Measurements from ENCODE around the gene FLOT1.

Gene FLOT1

GRCh38 chr6:30742316-30743098 is at the start of gene FLOT1:
FLOT1 (minus strand) TSS chr6:30742687; CDS start chr6:30742189, 498 bp downstream.
- peak; percentile 71 to 75 for ATAC-seq

DNA sequence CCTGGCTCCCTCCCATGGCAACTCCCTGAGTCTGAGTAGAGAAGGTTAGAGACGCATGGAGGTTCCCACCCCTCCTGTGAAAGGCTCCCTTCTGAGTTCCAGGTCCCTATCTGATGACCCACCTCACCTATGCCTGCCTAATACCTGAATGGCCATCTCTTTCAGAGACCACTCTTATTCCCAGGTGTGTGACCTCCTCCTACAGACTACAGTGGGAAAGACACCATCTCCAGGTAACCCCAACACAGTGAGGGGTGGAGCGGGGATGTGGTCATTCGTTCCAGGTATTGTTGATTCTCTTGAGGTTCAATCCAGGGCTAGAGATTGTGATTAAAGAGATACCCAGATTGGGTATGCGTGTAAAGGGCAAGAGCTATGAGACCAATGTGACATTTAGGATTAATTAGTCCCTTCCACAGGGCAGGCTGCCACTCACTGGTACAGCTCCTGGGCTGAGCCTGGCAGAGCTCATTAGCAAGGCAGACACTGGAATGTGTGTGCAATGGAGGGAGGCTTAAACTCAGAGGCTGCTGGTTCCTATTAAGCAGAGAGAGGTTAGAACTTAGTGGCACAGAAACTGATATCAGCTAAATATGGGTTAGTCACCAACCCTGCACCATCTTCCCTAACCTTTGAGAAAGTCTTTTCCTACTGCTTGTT is 48.4 kb upstream of the FLOT1 start:
- no peak for ATAC-seq

GRCh38 chr6:30789606-30790005 is 47.1 kb upstream of the FLOT1 start:
- no peak for ATAC-seq

DNA sequence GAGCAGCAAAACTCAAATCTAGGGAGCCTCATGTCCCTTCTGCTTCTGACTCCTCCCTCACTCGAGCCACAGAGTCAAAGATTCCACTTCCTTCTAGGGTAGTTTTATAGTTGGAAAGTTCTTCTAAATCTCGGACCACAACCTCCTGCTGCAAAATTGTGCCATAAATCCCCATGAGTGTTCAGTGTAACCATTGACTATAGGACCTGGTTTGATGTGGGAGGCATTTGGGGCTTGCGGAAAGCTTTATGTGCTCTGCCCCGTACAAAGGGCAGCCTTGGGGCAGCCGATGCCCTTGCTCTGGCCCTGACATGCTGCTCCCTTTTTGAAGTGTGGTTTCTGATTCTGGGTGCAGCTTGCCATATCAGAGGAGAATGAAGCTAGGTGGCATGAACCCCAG is 45.5 kb upstream of the FLOT1 start:
- ATAC-seq = no peak

GRCh38 chr6:30782425-30783014 is 40.0 kb upstream of the FLOT1 start:
- ATAC-seq = no peak

- ATAC-seq = peak in 1 of 2 donors; percentile 22
Measured at GRCh38 chr6:30781743-30782424, 39.4 kb upstream of the FLOT1 start.

GRCh38 chr6:30781395-30781742 is 38.9 kb upstream of the FLOT1 start:
- no peak for ATAC-seq

- ATAC-seq = no peak
Measured at GRCh38 chr6:30780642-30780920, 38.1 kb upstream of the FLOT1 start.

DNA sequence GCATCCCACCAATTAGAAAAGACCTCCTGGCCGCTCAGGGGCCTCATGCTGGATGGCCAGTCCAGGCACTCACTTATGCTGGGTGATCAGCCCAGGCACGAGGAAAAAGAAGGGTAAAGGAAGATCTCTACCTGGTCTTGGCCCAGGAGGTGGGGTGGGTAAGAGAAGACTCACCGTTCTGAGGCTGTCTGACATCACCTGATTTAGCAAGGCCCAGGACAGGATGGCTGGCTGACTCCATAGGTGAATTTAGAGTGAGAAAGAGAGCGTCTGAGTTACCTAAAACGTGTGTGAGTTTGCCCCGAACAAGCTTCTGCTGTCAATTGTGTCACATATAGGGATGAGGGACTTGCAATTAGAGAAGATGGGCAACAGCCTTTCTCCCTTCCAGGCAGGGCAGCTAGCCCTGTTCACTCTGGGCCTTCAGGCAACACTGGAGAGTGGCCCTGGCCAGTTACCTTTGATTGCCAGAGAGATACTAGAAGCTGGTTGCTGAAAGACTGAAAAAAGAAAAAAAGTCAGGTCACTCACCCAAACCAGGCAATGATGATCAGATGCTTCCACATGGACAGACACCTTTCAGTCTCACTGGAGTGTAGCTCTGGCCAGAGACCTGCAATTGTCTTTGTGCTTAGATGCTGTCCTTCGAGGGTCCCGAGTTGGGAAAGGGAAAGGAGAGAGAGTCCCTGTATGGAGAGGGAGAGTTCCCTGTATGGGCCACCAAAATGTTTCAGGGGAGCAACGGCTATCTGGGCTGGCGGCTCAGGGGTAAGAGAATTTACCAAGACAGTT is 37.6 kb upstream of the FLOT1 start:
- ATAC-seq = no peak

GRCh38 chr6:30778001-30778635 is 35.6 kb upstream of the FLOT1 start:
- no peak for ATAC-seq

DNA sequence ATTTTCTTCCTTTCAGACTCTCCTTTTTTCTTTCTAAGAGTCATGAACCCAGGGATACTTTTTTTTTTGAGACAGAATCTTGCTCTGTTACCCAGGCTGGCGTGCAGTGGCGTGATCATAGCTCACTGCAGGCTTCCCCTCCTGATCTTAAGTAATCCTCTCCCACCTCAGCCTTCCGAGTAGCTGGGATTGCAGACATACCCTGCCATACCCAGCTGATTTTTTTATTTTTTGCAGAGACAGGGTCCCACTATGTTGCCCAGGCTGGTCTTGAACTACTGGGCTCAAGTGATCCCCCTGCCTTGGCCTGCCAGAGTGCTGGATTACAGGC is 34.6 kb upstream of the FLOT1 start:
- ATAC-seq = no peak

GRCh38 chr6:30776390-30777154 is 34.1 kb upstream of the FLOT1 start:
- no peak for ATAC-seq

GRCh38 chr6:30775104-30775503 is 32.6 kb upstream of the FLOT1 start:
- ATAC-seq = no peak

DNA sequence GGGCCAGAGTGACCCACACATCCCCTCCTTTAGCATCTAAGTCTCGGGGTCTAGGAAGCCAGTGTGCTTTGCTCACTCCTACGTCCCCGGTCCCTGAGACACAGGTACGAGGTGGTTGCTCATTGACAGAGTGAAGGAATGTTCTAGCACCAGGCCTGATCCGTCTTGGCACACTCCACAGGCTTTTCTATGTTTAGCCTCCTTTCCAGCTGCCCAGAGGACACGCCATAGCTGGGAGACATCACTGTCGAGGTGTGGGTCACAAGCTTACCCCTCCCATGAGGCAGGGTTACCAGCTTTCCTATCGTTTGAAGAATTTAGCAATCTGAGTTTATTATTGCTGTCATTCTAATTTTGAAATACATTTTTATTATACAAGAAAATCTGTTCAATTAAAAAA is 32.2 kb upstream of the FLOT1 start:
- ATAC-seq = no peak

- no peak for ATAC-seq
Measured at GRCh38 chr6:30770592-30770991, 28.1 kb upstream of the FLOT1 start.

- peak; percentile 57 to 70 for ATAC-seq
Measured at GRCh38 chr6:30769853-30770524, 27.5 kb upstream of the FLOT1 start.

DNA sequence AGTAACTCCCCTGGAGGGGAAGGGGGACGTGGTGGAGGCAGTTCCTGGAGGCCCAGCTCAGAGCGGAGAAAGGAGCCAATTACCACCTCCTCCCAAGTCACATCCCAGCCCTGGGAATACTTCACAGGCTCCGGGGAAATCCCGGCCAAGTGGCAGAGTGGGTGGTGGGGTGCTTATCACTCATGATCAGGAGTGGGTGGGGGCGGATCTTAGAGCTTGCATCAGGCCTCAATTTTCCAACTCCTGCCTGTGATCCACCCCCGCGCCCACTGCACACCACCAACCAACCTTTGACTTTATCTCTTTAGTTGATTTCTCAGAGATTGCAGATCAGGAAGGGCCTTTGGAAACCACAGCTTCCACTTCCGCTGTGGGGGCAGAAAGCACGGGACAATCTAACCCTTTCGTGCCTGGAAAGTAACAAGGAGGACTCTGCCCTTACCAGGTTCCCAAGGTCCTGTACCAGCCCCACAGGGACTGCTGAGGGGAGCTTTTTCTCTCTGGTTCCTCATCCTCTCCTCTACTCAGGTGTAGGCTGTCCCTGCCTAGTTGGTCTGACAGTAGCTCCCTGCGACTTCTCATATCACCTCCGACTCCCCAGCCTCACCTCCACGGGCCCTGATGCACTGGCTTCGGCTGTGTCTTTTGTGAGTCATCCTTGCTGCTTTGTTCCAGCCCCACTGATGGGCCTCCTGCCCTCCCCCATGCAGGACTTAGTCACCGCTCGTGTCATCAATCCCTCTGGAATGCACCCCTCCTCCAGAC is 26.8 kb upstream of the FLOT1 start:
- peak; percentile 75 to 86 for ATAC-seq

- ATAC-seq = peak; percentile 24 to 39
Measured at GRCh38 chr6:30768634-30769087, 26.2 kb upstream of the FLOT1 start.

DNA sequence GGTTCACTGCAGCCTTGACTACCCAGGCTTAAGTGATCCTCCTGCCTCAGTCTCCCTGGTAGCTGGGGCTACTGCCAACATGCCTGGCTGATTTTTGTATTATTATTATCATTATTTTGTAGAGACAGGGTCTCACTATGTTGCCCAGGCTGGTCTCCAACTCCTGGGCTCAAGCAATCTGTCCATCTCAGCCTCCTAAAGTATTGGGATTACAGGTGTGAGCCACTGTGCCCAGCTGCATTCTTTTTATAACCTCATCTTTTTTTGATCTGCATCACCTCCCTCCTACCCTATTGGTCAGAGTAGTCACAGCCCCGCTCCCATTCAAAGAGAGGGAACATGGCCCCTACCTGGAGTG is 25.4 kb upstream of the FLOT1 start:
- no peak for ATAC-seq
